ENCODE measurements around the gene JAM3.

JAM3 gene

GRCh38 chr11:134068829-134069425 is at the start of gene JAM3:
Gene JAM3 (plus strand): TSS chr11:134069072. CDS start chr11:134069084, 12 bp downstream.
- peak; percentile 89 for DNase-seq

- DNase-seq: no peak
Observed at GRCh38 chr11:134019500-134019899, 49.4 kb upstream of the JAM3 start.

- DNase-seq: no peak
Observed at GRCh38 chr11:134020598-134020997, 48.3 kb upstream of the JAM3 start.

- DNase-seq: no peak
Observed at GRCh38 chr11:134021326-134021725, 47.5 kb upstream of the JAM3 start.

GRCh38 chr11:134022748-134023147 is 46.1 kb upstream of the JAM3 start:
- DNase-seq: no peak

GRCh38 chr11:134024420-134025081 is 44.3 kb upstream of the JAM3 start:
- no peak for DNase-seq

GRCh38 chr11:134025082-134025429 is 43.8 kb upstream of the JAM3 start:
- no peak for DNase-seq

GRCh38 chr11:134026655-134027343 is 42.1 kb upstream of the JAM3 start:
- DNase-seq: no peak

- no peak for DNase-seq
Observed at GRCh38 chr11:134027671-134028070, 41.2 kb upstream of the JAM3 start.

- DNase-seq: no peak
Observed at GRCh38 chr11:134028368-134028920, 40.4 kb upstream of the JAM3 start.

- no peak for DNase-seq
Observed at GRCh38 chr11:134030853-134031252, 38.0 kb upstream of the JAM3 start.

GRCh38 chr11:134032043-134032442 is 36.8 kb upstream of the JAM3 start:
- DNase-seq: no peak

GRCh38 chr11:134032501-134033091 is 36.3 kb upstream of the JAM3 start:
- no peak for DNase-seq

- no peak for DNase-seq
Observed at GRCh38 chr11:134033276-134033675, 35.6 kb upstream of the JAM3 start.

- DNase-seq: peak; percentile 87
Observed at GRCh38 chr11:134033696-134034491, 35.0 kb upstream of the JAM3 start.

GRCh38 chr11:134034496-134035381 is 34.1 kb upstream of the JAM3 start:
- peak; percentile 27 for DNase-seq

GRCh38 chr11:134036492-134037045 is 32.3 kb upstream of the JAM3 start:
- no peak for DNase-seq

GRCh38 chr11:134037046-134037908 is 31.6 kb upstream of the JAM3 start:
- peak; percentile 38 for DNase-seq

- DNase-seq: no peak
Observed at GRCh38 chr11:134038897-134039470, 29.9 kb upstream of the JAM3 start.
